Keratinocyte (primary cell): ENCODE measurements around the gene ZNF428. TPM values are rescaled to one million over a fixed set of nuclear protein-coding genes. Genes with fewer than 3 reads are reported as not detected.

Source experiments
- DNase-seq: peaks from one replicate; pipeline ENCODE4 v3.0.0-alpha.2; 2011; ENCODE audit warnings: low read depth, missing footprints, low spot score
- FAIRE-seq: peaks from 2 replicates; lab custom pipeline; 2011; peaks lifted over from hg19 to GRCh38; lab: Jason Lieb, UNC
- H2AFZ ChIP-seq: 2 replicates; pipeline ENCODE4 v1.6.0; 2012; ENCODE audit warnings: low read length, control low read depth, inconsistent platforms; ENCODE audit not compliant: control insufficient read depth
- H3K27ac ChIP-seq: 2 replicates; pipeline ENCODE4 v1.5.1; 2011; ENCODE audit warnings: low read length; ENCODE audit not compliant: control insufficient read depth, insufficient read depth
- H3K27me3 ChIP-seq: 3 replicates; pipeline ENCODE4 v1.6.0; 2011; ENCODE audit warnings: low read length; ENCODE audit not compliant: control insufficient read depth, insufficient read depth; ENCODE audit errors: extremely low read depth
- H3K36me3 ChIP-seq, 2 experiments: 2 replicates in 1 of 2; 3 replicates in 1 of 2; pipeline ENCODE4 v1.5.1; 2011; ENCODE audit warnings: low read length in 2 of 2, mild to moderate bottlenecking in 1 of 2; ENCODE audit not compliant: control insufficient read depth in 2 of 2, insufficient read depth in 2 of 2; ENCODE audit errors: extremely low read depth in 1 of 2
- H3K4me1 ChIP-seq: 3 replicates; pipeline ENCODE4 v1.5.1; 2011; ENCODE audit warnings: low read length; ENCODE audit not compliant: control insufficient read depth, insufficient read depth; ENCODE audit errors: extremely low read depth
- H3K4me2 ChIP-seq: 3 replicates; pipeline ENCODE4 v1.6.0; 2011; ENCODE audit warnings: low read depth, low read length; ENCODE audit not compliant: control insufficient read depth, insufficient read depth; ENCODE audit errors: extremely low read depth
- H3K4me3 ChIP-seq, 3 experiments: fragments of 200-600 bp in 1 of 3; sonication (generic) in 1 of 3; 2 replicates in 2 of 3; 3 replicates in 1 of 3; pipeline ENCODE4 v1.5.1; 2011 to 2016; ENCODE audit warnings: low read length in 3 of 3, mild to moderate bottlenecking in 3 of 3, control low read depth in 2 of 3, inconsistent platforms in 1 of 3, low read depth in 1 of 3, mixed read lengths in 1 of 3, mixed run types in 1 of 3, moderate library complexity in 1 of 3; ENCODE audit not compliant: control insufficient read depth in 2 of 3, insufficient read depth in 2 of 3; ENCODE audit errors: extremely low read depth in 1 of 3
- H3K79me2 ChIP-seq: 2 replicates; pipeline ENCODE4 v1.6.0; 2012; ENCODE audit warnings: low read length; ENCODE audit not compliant: control insufficient read depth, insufficient read depth
- H3K9ac ChIP-seq: 3 replicates; pipeline ENCODE4 v1.6.0; 2011; ENCODE audit warnings: low read length; ENCODE audit not compliant: control insufficient read depth, insufficient read depth; ENCODE audit errors: extremely low read depth
- H3K9me1 ChIP-seq: 3 replicates; pipeline ENCODE4 v1.6.0; 2011; ENCODE audit warnings: low read length; ENCODE audit not compliant: control insufficient read depth, insufficient read depth; ENCODE audit errors: extremely low read depth
- H3K9me3 ChIP-seq: 2 replicates; pipeline ENCODE4 v1.5.1; 2012; ENCODE audit warnings: low read depth, low read length; ENCODE audit not compliant: control insufficient read depth
- H4K20me1 ChIP-seq: 3 replicates; pipeline ENCODE4 v1.6.0; 2011; ENCODE audit warnings: low read length; ENCODE audit not compliant: control insufficient read depth, insufficient read depth; ENCODE audit errors: extremely low read depth
- CTCF ChIP-seq, 3 experiments: IDR thresholded peaks in 1 of 3; conservative IDR thresholded peaks in 1 of 3; optimal IDR thresholded peaks in 1 of 3; 2 replicates in 2 of 3; 3 replicates in 1 of 3; pipeline versions ENCODE3 to v1.5.1; 2011; ENCODE audit warnings: low read length in 3 of 3, mild to moderate bottlenecking in 3 of 3, moderate library complexity in 2 of 3, control low read depth in 1 of 3, inconsistent platforms in 1 of 3; ENCODE audit not compliant: insufficient read depth in 2 of 3; ENCODE audit errors: extremely low read depth in 1 of 3
- EZH2 ChIP-seq: IDR thresholded peaks from one replicate; pipeline ENCODE4 v1.6.1; 2012; ENCODE audit warnings: inconsistent platforms, mild to moderate bottlenecking, low read length, moderate library complexity
- dilution Hi-C: fragments of 300-500 bp; cut with MboI; formaldehyde crosslinking; loops from one replicate; pipeline ENCODE4 v1.7.0; 2020; ENCODE audit warnings: low sequenced_read_pairs; ENCODE audit not compliant: extremely low pct_ligation_motif_present
- polyA plus RNA-seq, 5 experiments: library from polyadenylated mRNA; depleted of rRNA in 3 of 5; stranded (reverse) in 3 of 5; stranded (forward) in 1 of 5; unstranded in 1 of 5; fragments of >200 nt; gene quantifications; 1 replicate in 1 of 5; 2 replicates in 3 of 5; 3 replicates in 1 of 5; pipeline versions ENCODE4 v1.2.1 to v1.2.3, GENCODE V29; 2011 to 2012; ENCODE audit warnings: missing spikeins in 2 of 5, low read depth in 1 of 5, low replicate concordance in 1 of 5

ZNF428 gene
- polyA plus RNA-seq, 1 donor (not counting 4 experiments of a cell fraction or from before 2014, with no cell fraction given), result 13.9 TPM

GRCh38 chr19:43640424-43640757 lies 21.0 kb upstream of the ZNF428 start:
- Histone ChIP-seq H2AFZ (peak overlapping the region; percentile 66), H3K27ac (no peak overlapping the region)
- dilution Hi-C loops, result no loop called here

GRCh38 chr19:43639519-43640423 lies 20.3 kb upstream of the ZNF428 start, which contains the start of gene CADM4:
TSS of gene CADM4 (minus strand) at chr19:43639850. CDS start at chr19:43639790, 60 bp downstream.
- H3K36me3 ChIP-seq, result no peaks in the 10 kb centered on the region
- dilution Hi-C loops, result no loop called here
- TF ChIP-seq EZH2 (no peak), CTCF (optimal IDR thresholded peaks at IDR 0.05 in 1 of 3, IDR thresholded peaks at IDR 0.05 in 1 of 3, conservative IDR thresholded peaks at IDR 0.05 in 1 of 3; ENCODE audit: extremely low read depth in 1 of 3, insufficient read depth in 2 of 3, low read length in 3 of 3) (no peak)
- FAIRE-seq (no peak), DNase-seq (no peak)
- no peak within 1 kb of the TSS for H3K27ac ChIP-seq
- no peaks in the 10 kb centered on the region for H3K9me3 ChIP-seq
- H4K20me1 ChIP-seq, result no peaks in the 10 kb centered on the region
- peak within 1 kb of the TSS; percentile 49 to 58 (median 52) for H3K4me3 ChIP-seq
- H3K9me1 ChIP-seq, result no peaks in the 10 kb centered on the region
- peak within 1 kb of the TSS; percentile 9 for H3K9ac ChIP-seq
- peak within 1 kb of the TSS; percentile 66 for H2AFZ ChIP-seq
- peaks cover 15% of the 10 kb centered on the region for H3K27me3 ChIP-seq
- peak within 1 kb of the TSS; percentile 74 for H3K4me2 ChIP-seq
- no peaks in the 10 kb centered on the region for H3K79me2 ChIP-seq
- H3K4me1 ChIP-seq, result peaks cover 8% of the 10 kb centered on the region

More at GRCh38 chr19:43640424-43640757, 21.0 kb upstream of the ZNF428 start:
- no peaks in the 10 kb centered on the region for H3K9me1 ChIP-seq
- H3K36me3 ChIP-seq, result no peaks in the 10 kb centered on the region
- TF ChIP-seq EZH2 (no peak), CTCF (optimal IDR thresholded peaks at IDR 0.05 in 1 of 3, IDR thresholded peaks at IDR 0.05 in 1 of 3, conservative IDR thresholded peaks at IDR 0.05 in 1 of 3; ENCODE audit: extremely low read depth in 1 of 3, insufficient read depth in 2 of 3, low read length in 3 of 3) (no peak)
- no peaks in the 10 kb centered on the region for H4K20me1 ChIP-seq
- DNase-seq (no peak), FAIRE-seq (no peak)
- H3K79me2 ChIP-seq, result no peaks in the 10 kb centered on the region
- no peaks in the 10 kb centered on the region for H3K9me3 ChIP-seq
- H3K4me2 ChIP-seq, result peak overlapping the region; percentile 74
- peaks cover 7% of the 10 kb centered on the region for H3K4me1 ChIP-seq
- H3K4me3 ChIP-seq, result peak overlapping the region in 2 of 3 experiments; percentile 49 to 58
- peaks cover 15% of the 10 kb centered on the region for H3K27me3 ChIP-seq
- H3K9ac ChIP-seq, result no peak overlapping the region
